Measurements from ENCODE around the gene FARP2.
"Not testable (repeated sequence)": the region's sequence is repeated elsewhere in the genome, so short reads cannot be mapped to it uniquely, and the experiment has no call there.

Gene FARP2

DNA sequence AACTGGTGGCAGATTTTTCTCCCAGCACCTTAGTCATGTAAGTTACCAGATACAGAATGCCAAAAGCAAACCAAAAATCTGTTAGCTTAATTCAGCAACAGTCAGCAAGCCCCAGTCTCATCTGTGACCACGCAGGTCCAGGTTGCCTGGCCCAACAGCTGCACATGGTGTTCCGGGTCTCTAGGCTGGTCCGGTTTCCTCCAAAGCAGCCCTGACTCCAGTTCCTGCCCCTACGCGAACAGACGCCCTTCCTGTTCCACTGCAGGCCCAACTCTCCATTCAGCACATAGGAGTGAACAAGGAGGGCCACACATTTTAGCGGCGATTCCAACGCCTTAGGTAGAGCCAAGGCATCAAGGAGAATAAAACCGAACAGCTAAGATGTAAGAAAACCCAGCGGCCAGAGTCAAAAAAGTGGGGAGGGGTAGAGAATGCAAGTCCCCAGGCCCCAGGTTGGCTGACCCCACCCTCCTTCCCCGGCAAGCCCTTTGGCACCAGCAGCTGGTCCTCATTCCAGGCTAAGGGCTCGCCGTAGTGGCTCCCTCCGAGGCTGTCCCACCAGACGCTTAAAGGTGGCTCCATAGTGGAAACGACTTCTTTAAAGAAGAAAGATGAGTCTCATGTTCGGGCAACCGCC lies 150.8 kb downstream of the FARP2 start:
- no peak for DNase-seq

DNA sequence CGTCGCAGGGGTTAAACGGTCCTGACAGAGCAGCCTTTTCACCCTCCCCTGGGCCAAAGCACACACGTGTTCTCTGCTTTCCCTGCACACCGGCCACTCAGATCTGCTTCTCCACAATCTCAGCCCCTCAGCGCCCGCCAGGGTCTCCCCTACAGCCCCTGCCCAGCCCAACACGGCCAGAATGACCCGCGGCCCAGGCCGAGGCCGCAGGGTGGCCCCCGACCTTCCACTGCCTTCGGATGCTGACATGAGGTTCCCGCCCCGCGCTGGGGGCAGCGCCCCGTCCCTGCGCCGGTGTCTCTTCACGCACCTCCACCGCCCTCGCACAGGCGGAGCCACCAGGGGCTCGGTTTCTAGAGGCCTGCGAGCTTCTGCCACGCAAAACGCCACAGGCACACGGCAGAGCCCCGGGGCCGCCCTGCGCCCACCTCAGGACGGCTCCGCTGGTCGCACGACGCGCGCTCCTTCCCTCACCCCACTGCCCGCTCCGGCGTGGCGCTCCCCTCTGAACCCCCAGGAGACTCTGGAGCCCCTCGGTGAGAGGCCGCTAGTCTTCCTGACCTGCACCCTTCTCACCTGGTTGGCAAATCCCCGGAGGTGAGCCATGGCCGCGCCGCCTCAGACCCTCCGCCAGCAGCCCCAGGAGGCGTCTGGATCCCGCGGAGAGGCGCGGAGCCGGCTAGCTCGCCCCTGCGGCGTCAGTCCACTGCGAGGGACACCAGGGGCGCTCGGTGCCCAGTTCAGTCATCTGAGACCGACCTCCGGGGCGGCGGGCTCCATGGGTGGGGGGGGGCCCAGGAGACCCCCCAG lies 151.6 kb downstream of the FARP2 start:
- no peak for DNase-seq

DNA sequence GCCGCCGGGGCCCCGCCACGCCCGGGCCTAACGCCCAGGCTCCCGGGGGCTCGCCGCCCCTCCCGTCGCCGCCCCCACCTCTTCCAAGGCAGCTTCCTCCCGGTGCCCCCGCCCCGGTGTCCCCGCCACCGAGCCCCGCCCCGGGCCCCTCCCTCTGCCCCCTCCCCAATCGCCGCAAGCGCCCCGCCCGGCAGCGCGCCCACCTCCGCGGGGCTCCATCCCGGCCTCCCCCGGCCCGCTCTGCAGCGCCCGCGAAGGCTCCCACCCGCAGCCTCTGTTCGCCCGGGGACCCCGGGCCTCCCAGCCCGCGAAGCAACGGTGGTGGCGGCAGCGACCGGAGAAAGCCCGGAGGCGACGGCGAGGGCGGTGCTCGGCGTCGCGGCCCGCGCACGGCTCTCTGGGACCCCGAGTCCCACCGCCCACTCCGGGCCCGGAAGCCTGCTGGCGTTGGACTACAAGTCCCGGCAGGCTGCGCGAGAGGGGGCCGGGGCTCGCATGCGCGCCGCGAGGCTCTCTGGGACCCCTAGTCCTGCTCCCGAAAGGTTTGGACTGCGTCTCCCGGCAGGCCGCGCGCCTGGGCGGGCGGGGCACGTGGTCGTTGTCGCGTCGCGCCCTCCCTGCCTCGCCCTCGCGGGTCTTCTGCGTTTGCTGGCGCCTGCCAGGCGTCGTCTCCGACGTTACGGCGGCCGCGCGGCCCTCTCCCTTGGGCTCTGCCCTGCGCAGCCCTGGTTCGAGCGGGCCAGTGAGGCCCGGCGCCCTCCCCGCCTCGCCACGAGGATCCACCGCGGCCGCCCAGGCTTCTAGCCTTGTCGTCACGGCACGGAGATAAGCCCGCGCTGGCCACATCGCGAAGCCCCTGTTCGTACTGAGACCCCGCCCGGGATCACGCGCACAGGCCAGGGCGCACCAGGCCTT lies 152.4 kb downstream of the FARP2 start, which contains the start of gene STK25:
TSS of gene STK25 (minus strand) at position 345 of the 915 bp plus-strand sequence. CDS start 549 bp downstream, outside the sequence.
- peak; percentile 98 for DNase-seq

DNA sequence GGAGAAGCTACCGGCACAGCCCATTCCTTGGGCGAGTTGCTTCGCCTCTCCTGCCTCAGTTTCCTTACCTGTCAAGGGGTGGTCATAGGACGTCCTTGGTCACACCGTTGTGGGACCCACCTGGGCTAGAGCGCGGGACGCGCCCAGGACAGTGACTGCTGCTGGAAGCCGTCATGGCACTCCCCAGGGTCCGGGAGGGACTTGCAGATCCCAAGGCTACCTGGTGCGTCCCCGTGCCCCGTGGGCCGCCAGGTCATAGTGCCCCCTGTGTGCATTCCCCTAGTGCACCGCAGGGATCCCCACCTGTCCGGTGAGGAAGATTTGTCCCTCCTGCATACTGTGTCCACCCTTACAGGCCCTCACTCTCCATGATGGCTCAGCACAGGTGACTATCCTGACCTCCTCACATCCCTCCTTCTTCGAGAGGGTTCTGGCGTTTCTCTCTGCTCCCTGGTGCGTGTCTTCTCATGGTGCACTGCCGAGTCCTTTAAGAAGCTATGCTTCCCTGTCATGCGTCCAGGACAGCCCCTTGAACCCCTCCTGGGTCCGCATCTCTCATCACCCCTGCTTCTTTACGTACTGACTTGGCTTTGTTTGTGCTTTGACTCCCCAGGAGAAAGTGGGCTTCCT lies 153.2 kb downstream of the FARP2 start:
- no peak for DNase-seq

DNA sequence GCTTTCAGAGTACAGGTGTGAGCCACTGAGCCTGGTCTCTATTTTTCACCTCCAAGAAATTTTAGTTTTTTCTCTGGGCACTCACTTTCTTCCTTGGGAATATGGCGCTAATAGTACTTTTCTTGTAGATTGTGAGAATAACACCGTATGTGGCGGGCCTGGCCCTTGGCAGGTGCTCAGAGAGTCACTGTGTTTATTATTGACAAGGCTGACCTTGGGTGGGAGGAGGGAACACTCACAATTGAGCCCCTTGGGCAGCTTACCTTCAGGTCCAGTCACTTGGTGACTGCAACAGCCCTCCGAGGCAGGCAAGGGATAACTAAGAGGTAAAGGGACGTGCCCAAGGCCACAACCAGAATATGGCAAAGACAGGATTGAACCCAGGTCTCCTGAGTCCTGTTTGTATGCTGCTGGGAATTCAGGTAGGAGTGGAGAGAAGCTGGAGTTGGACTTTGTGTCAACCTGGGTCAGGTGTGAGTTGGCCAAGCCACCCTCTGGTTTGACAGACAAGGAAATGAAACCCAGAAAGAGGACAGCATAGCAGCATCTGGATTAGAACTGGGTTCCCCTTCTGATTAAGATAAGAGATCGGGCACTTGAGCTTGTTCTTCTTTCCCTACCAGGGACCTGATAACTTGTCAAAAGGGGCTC lies 155.1 kb downstream of the FARP2 start:
- DNase-seq: no peak

DNA sequence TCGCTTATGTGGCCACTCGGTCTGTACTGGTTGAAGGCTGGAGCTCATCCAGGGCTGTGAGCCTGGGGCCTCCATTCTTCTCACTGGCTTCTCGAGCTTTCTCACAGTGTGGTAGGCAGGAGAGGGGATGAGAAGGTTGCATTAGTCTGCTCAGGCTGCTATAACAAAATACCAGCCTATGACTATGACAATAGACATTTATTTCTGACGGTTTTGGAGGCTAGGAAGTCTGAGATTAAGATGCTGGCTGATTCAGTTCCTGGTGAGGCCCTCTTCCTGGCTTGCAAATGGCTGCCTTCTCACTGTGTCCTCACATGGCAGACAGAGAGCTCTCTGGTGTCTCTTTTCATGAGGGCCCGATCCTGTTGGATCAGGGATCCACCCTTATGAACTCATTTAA lies 158.5 kb downstream of the FARP2 start:
- DNase-seq: no peak

DNA sequence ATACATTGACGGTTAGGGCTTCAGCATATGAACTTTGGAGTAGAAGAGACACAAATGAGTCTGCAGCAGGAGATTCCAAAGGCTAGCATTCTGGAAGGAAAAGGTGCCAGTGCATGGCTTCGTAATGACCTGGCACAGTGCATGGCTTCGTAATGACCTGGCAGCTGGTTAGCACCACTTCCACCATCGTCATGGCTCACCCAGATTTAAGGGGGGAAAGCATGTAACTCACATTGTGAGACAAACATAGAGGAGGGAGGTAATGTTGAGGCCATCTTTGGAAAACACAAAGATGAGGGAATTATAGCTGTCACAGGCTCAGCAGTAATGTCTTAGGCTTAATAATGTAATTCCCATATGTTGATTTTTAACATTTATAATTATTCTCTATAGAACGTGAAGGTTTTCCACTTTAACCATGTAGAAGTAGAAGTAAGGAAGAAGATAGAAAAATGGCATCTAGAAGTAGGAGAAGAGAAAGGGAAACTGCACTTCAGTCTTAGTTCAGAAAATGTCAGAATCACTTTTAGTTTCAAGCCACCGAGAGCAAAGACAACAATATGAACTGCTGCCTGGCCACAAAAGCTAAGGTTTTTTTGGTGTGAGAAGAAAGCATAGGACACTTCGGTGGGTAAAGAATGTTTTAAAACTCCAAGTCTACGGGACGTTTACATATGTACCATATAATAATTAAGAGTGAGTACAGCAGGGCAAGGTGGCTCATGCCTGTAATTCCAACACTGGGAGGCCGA lies 159.1 kb downstream of the FARP2 start:
- no peak for DNase-seq

DNA sequence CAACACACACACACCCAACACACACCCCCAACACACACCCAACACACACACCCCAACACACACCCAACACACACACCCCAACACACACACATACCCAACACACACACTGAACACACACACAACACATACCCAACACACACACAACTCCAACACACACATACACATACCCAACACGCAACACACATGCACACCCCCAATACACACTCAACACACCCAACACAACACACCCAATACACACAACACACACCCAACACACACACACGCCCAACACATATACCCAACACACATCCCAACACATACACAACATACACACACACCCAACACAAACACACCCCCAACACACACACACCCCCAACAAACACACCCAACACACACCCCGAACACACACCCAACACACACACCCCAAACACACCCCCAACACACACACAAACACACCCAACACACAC lies 160.5 kb downstream of the FARP2 start:
- no peak for DNase-seq

DNA sequence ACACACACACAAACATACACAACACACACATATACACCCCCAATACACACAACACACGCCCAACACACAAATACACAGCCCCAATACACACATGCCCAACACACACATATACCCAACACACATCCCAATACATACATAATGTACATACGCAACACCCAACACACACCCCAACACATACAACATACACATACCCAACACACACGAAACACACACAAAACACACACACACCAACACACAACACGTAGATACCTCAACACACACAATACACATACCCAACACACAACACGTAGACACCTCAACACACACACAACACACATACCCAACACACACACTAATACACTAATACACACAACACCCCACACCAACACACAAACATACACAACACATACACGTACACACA lies 161.2 kb downstream of the FARP2 start:
- no peak for DNase-seq

DNA sequence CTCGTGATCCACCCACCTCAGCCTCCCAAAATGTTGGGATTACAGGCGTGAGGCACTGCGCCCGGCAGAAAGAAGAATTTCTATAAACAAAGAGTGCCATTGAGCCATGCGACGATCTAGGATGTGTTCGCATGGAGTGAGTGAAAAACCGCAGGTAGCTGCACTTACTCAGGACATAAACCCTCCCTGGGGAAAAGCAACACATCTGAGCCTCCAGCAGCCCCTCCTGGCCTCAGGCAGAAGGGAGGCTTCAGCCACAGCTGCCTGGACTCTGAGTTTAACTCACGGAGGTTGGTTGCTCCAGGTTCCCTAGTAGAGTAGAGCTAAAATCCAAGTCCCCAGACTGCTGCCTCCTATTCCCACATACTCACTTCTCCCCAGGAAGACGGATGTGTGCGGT lies 163.6 kb downstream of the FARP2 start:
- DNase-seq: no peak

DNA sequence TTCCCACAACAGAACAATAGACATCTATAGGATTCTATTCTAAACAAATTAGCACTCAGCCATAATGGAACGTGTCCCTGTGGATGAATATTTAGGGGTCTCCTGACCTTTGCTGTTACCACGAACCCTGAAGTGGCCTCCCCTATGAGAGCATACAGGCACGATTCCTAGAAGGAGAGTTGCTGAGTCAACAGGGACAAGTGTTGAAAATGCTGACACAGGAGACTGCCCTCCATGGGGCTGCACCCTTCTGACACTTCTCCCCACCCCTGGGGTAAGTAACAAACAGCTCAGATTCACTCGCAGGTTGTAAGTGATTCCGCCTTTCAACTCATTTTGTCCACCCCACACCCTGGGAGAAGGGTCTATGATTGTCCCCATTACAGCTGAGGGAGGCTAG lies 166.4 kb downstream of the FARP2 start:
- no peak for DNase-seq

DNA sequence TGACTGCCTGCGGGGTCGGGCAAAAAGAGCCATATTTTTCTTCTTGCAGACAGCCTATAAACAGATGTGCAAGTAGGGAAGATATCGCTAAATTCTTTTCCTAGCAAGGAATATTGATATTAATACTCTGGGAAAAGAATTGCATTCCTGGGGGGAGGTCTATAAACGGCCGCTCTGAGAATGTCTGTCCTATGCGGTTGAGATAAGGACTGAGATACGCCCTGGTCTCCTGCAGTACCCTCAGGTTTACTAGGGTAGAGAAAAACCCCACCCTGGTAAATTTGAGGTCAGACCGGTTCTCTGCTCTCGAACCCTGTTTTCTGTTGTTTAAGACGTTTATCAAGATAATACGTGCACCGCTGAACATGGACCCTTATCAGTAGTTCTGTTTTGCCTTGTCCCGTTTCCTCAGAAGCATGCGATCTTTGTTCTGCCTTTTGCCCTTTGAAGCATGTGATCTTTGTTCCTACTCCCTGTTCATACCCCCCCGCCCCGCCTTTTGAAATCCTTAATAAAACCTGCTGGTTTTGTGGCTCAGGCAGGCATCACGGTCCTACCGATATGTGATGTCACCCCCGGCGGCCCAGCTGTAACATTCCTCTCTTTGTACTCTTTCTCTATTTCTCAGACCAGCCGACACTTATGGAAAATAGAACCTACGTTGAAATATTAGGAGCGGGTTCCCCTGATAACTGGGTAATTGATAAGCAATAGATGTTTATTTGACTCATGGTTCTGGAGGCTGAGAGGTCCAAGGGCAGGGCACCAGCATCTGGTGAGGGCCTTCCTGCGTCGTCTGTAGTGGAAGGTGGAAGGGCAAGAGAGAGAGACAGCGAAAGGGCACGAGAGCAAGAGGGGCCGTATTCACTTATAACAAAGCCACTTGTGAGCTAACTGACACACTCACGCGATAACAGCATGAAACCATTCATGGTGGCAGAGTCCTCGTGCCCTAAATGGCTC lies 170.0 kb downstream of the FARP2 start:
- DNase-seq: not testable (repeated sequence)

DNA sequence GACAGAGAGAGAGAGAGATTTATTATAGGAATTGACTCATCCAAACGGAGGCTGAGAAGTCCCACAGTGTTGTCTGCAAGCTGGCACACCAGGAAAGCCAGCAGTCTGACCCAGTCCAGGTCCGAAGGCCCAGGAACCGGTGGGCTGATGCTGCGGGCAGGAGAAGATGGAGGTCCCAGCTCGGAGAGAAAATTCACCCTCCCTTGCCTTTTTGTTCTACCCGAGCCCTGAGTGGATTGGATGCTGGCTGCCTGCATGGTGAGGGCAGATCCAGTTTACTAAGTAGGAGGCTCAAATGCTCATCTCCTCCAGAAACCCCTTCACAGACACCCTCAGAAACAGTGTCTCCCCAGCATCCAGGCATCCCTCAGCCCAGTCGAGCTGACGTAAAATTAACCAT lies 174.5 kb downstream of the FARP2 start:
- DNase-seq: no peak

DNA sequence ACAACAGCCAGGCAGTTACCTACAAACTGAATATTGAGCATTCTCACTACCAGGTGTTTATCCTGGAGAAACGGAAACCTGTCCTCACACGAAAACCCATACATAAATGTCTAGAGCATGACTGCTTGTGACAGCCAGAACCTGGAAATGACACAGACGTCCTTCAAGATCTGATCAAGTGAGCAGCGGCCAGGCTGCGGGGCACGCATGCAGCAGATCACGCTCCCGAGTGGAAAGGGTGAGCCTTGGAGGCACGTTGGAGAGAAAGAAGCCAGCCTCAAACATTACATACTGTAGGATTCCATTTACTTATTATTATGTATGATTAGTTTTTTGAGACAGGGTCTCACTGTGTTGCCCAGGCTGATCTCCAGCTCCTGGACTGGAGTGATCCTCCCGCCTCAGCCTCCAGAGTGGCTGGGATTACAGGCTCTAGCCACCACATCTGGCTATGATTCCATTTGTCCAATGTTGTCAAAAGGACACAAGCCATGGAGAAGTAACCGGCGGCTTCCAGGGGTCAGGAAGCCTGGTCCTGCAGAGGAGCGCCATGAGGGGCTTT lies 175.2 kb downstream of the FARP2 start:
- no peak for DNase-seq

DNA sequence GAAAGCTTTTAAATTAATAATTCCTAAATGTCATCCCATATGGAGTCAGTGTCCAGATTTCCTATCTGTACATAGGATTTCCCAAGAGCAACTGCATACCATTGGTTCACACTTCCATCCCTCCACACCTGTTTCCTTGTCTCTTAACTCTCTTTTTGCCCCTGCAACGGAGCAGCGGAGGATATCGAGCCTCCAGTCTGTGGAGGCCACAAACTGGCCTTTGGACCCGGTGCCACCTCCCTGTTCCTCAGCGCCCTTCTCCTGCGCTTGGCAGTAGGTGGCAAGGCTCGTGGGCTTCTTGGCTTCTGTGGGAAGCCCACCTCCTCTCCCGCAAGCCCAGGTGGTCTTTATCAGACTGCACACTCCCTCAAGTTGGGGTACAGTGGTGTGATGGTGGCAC lies 176.1 kb downstream of the FARP2 start:
- DNase-seq: no peak

DNA sequence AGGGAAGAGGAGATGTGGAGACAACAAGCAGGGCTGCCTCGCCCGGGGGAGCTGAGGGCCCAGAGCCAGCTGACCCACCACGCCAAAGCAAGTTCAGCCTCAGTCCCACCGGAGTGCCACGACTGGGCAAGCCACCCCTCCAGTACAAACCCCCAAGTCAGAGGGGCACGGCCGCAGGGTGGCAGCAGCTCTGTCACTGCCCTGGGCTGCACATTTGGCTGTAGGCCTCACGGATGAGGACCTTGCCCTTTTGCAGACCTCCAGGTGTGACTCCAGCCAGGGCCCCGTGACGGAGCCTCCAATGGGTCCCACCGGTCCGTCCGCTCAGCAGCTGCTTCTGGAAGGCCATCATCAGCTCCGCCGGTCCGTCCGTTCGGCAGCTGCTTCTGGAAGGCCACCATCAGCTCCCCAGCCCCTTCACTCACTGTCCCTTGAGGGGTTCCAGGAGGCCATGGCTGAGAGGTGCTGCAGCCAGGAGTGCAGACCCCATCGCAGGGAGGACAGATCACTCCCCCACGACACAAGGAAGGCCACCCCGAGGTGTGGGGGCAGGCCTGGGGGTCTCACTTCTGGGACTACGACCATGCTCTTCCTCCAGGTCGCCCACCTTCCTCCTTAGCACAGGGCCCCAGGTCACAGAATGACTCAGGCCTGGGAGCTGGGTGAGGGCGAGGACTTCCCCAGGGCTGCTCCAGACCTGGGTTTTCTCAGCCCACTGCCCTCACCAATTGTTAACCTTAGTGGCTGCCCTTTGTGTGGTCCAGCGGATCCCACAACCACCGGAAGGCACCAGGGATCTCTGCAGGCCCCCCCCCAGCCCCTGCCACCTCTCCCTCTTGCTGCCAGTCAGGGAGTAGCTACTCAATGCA lies 176.9 kb downstream of the FARP2 start:
- DNase-seq: no peak

DNA sequence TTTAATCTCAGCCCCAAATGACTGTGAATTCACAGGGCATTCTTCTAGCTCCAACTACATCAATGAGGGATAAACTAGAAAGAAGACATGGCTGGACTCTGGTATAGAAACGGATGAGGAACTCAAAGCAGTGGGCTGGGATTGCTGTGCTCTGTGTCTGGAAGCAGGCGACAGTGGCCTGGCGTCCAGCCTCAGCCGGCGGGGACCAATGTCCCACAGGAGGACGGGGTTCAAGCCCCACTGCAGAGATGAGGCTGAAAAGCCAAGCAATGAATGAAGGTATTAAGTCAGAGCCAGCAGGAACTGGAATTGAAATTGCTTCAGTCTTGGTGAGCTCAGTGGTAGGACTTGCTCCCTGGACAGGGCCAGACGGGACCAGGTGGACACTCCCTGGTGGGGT lies 178.2 kb downstream of the FARP2 start:
- DNase-seq: no peak

DNA sequence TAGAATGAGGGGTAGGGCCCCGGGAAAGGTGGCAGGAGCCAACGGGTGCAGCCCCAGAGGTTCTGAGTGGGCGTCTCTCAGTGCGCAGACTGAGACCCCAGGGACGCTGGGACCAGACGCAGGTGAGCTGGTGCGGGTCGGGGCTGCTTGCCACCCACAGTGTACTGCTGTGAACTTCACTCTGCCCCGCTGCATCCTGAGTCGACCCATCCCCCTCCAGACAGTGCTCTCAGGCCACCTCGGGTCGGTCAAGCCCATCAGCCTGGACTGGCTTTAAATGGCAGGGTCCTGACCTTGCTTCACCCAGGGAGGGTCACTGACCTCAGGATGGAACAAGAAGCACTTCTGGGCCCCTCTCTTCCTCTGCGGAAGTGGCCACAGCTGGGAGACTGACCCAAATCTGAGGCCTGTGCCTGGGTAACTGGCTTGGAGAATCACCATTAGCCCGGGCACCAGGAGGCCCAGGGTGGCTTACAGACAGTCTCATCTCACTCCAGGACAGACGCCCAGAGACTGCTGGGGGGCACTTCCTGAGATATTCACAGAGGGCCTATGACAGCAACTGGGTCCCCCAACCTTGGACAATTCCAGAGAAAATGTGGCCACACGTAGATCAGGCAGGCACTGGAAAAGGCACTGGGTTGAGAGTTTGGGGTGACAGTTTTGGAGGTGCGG lies 178.8 kb downstream of the FARP2 start:
- DNase-seq: no peak

All from GDM1 (cell line).